ENCODE results near the gene PRCD. TPM values are rescaled to one million over a fixed set of nuclear protein-coding genes. Genes with fewer than 3 reads are reported as not detected.

PRCD gene
- total and polyA plus RNA-seq, 2 donors (not counting 1 experiment from before 2014, with no cell fraction given) = 18.0 to 30.6 TPM

DNA sequence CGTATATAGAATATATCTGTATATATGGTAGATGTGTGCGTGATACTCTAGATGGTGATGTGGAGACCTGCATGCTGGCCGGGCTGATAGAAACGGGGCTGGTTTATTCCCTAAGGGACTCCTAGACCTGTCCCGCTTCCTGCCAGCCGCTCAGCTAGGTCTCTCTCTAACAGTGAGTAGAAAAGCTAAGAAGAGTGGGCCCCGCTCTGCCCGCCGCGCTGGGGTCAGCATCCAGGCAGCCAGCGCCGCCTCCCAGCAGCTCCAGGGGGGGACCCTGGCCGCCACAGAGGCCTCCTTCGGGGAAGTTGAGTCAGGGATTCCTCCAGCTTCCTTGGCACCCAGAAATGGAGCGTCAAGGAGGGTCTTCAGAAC lies 11.7 kb upstream of the PRCD start:
- Histone ChIP-seq H3K9ac (ENCODE audit: low read length) (peak overlapping the region; percentile 77), H3K4me2 (replicated peaks; ENCODE audit: low read depth, low read length, poor library complexity, severe bottlenecking) (peak overlapping the region; percentile 98), H3K27ac (ENCODE audit: low read length in 2 of 2) (peak overlapping the region; percentile 97 to 99), H3K9me3 (ENCODE audit: control extremely low read depth in 1 of 3, control insufficient read depth in 2 of 3, insufficient read depth in 1 of 3, low read length in 2 of 3) (no peaks in the 10 kb centered on the region), H4K20me1 (ENCODE audit: control insufficient read depth, insufficient read depth, low read length, poor library complexity, severe bottlenecking) (no peaks in the 10 kb centered on the region), H3K27me3 (replicated peaks in 1 of 4; ENCODE audit: control extremely low read depth in 1 of 4, control insufficient read depth in 3 of 4, insufficient read depth in 4 of 4, low read length in 3 of 4) (no peaks in the 10 kb centered on the region), H3K4me3 (ENCODE audit: control extremely low read depth in 1 of 5, extremely low read depth in 1 of 5, insufficient read depth in 1 of 5, low read depth in 2 of 5, low read length in 4 of 5) (peak overlapping the region; percentile 11 to 77 (median 70)), H2AFZ (ENCODE audit: insufficient read depth, low read depth, low read length, poor library complexity, severe bottlenecking) (peak overlapping the region; percentile 72), H3K36me3 (replicated peaks in 1 of 2; ENCODE audit: control extremely low read depth in 1 of 2, control insufficient read depth in 1 of 2, extremely low read depth in 1 of 2, insufficient read depth in 2 of 2, low read length in 1 of 2) (no peaks in the 10 kb centered on the region), H3K4me1 (ENCODE audit: control insufficient read depth in 2 of 2, insufficient read depth in 2 of 2, low read length in 2 of 2) (peaks cover 52 to 62% of the 10 kb centered on the region in 2 donors), H3K79me2 (ENCODE audit: control insufficient read depth, insufficient read depth, low read length) (peaks cover 37% of the 10 kb centered on the region)
- POLR2A ChIA-PET = interaction anchor here (0.6 to 2.9 kb wide), 23 partner anchors 8 to 1828 kb away, joined by 3 to 31 read pairs (median 5); partner anchors contain the start of genes FDXR, PRCD, RHBDF2 and SEC14L1
- intact Hi-C loops (cut with micrococcal nuclease) = loop anchor here (1.0 to 5.0 kb wide), 4 partner anchors 19 to 198 kb away; partner anchors contain the start of genes JMJD6 and METTL23
- Mint-ChIP-seq H3K27me3 (no peaks in the 10 kb centered on the region), H3K9me3 (ENCODE audit: insufficient read depth) (no peaks in the 10 kb centered on the region), H3K27ac (peak overlapping the region; percentile 90), H3K4me3 (peak overlapping the region; percentile 84), H3K4me1 (peaks cover 58% of the 10 kb centered on the region)
- 5% methylated on average over 14 of the region's 15 CpGs for WGBS (ENCODE audit: insufficient coverage)
- peak; percentile 61 for ATAC-seq (ENCODE audit: low read depth)
- CTCF ChIA-PET = interaction anchor here (0.6 to 5.2 kb wide), 24 partner anchors 8 to 184 kb away, joined by 3 to 52 read pairs (median 5); partner anchors contain the start of genes AANAT, CYGB, PRCD and ST6GALNAC2
- peak; percentile 78 for DNase-seq
- TF ChIP-seq, protein P1, sequence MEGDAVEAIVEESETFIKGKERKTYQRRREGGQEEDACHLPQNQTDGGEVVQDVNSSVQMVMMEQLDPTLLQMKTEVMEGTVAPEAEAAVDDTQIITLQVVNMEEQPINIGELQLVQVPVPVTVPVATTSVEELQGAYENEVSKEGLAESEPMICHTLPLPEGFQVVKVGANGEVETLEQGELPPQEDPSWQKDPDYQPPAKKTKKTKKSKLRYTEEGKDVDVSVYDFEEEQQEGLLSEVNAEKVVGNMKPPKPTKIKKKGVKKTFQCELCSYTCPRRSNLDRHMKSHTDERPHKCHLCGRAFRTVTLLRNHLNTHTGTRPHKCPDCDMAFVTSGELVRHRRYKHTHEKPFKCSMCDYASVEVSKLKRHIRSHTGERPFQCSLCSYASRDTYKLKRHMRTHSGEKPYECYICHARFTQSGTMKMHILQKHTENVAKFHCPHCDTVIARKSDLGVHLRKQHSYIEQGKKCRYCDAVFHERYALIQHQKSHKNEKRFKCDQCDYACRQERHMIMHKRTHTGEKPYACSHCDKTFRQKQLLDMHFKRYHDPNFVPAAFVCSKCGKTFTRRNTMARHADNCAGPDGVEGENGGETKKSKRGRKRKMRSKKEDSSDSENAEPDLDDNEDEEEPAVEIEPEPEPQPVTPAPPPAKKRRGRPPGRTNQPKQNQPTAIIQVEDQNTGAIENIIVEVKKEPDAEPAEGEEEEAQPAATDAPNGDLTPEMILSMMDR (IDR thresholded peaks at IDR 0.05) = no peak
- TF ChIP-seq EZH2 (IDR thresholded peaks at IDR 0.05; ENCODE audit: borderline replicate concordance, insufficient read depth, low read depth, low read length, poor library complexity, severe bottlenecking) = no peak
